NB4 (cell line): Measurements from ENCODE around the gene AKT3.

Experiments used
- POLR2A ChIP-seq: IDR thresholded peaks from 2 replicates; pipeline ENCODE4 v1.6.1; 2011; ENCODE audit warnings: mild to moderate bottlenecking; ENCODE audit not compliant: insufficient read length; ENCODE audit errors: extremely low read depth
- TF ChIP-seq, protein P1 (sequence below): IDR thresholded peaks from one replicate; pipeline ENCODE4 v1.5.1; 2012; ENCODE audit warnings: low read depth, low read length

DNA sequence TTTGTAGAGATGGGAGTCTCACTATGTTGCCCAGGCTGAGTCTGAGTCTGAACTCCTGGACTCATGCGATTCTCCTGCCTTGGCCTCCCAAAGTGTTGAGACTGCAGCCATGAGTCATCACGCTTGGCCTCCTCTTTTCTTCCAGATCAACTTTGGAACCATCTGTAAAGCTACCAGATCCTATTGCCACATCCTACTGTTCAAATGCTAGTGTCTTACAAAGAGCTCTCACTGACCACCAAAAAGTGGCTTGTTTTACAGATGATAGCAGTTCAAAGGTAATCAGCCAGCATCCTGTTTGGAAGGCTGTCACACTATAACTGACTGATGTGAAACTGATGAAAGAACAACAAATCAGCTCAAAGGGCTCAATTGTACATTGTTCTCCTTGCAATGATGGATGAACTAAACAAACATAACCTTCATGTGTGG is 221.6 kb downstream of the AKT3 start:
- TF ChIP-seq, protein P1, sequence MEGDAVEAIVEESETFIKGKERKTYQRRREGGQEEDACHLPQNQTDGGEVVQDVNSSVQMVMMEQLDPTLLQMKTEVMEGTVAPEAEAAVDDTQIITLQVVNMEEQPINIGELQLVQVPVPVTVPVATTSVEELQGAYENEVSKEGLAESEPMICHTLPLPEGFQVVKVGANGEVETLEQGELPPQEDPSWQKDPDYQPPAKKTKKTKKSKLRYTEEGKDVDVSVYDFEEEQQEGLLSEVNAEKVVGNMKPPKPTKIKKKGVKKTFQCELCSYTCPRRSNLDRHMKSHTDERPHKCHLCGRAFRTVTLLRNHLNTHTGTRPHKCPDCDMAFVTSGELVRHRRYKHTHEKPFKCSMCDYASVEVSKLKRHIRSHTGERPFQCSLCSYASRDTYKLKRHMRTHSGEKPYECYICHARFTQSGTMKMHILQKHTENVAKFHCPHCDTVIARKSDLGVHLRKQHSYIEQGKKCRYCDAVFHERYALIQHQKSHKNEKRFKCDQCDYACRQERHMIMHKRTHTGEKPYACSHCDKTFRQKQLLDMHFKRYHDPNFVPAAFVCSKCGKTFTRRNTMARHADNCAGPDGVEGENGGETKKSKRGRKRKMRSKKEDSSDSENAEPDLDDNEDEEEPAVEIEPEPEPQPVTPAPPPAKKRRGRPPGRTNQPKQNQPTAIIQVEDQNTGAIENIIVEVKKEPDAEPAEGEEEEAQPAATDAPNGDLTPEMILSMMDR, result no peak
- no peak for TF ChIP-seq POLR2A
